Stimulated activated CD8-positive, alpha-beta memory T cell treated with anti-CD3 and anti-CD28 coated beads, Interleukin-7, amount 100 ng/mL, for 24 hours (primary cell): ENCODE data around the gene PARD3.

Experiments
- DNase-seq: peaks from one replicate; pipeline ENCODE4 v3.0.0-alpha.2; 2020; ENCODE audit warnings: low read depth

PARD3 gene

GRCh38 chr10:34183016-34183796 is 631.9 kb downstream of the PARD3 start:
- no peak for DNase-seq

GRCh38 chr10:34181553-34182300 is 633.4 kb downstream of the PARD3 start:
- DNase-seq, result no peak

GRCh38 chr10:34180749-34181148 is 634.3 kb downstream of the PARD3 start:
- DNase-seq, result no peak

- DNase-seq, result no peak
Observed at GRCh38 chr10:34179280-34179679, 635.8 kb downstream of the PARD3 start.

- DNase-seq, result no peak
Observed at GRCh38 chr10:34178756-34179155, 636.3 kb downstream of the PARD3 start.

GRCh38 chr10:34178196-34178595 is 636.9 kb downstream of the PARD3 start:
- DNase-seq, result no peak

GRCh38 chr10:34177445-34177844 is 637.7 kb downstream of the PARD3 start:
- no peak for DNase-seq

GRCh38 chr10:34176351-34176750 is 638.7 kb downstream of the PARD3 start:
- no peak for DNase-seq

GRCh38 chr10:34175121-34175520 is 640.0 kb downstream of the PARD3 start:
- no peak for DNase-seq

- DNase-seq, result no peak
Observed at GRCh38 chr10:34172936-34173533, 642.1 kb downstream of the PARD3 start.

GRCh38 chr10:34171957-34172527 is 643.1 kb downstream of the PARD3 start:
- no peak for DNase-seq

GRCh38 chr10:34169677-34170076 is 645.4 kb downstream of the PARD3 start:
- no peak for DNase-seq

GRCh38 chr10:34169131-34169530 is 646.0 kb downstream of the PARD3 start:
- DNase-seq, result no peak

GRCh38 chr10:34168439-34168838 is 646.7 kb downstream of the PARD3 start:
- no peak for DNase-seq

- DNase-seq, result no peak
Observed at GRCh38 chr10:34166823-34167222, 648.3 kb downstream of the PARD3 start.

GRCh38 chr10:34166354-34166753 is 648.7 kb downstream of the PARD3 start:
- no peak for DNase-seq

GRCh38 chr10:34164029-34164428 is 651.1 kb downstream of the PARD3 start:
- DNase-seq, result no peak

GRCh38 chr10:34163075-34163905 is 651.8 kb downstream of the PARD3 start:
- no peak for DNase-seq

GRCh38 chr10:34161777-34162370 is 653.2 kb downstream of the PARD3 start:
- DNase-seq, result no peak

- DNase-seq, result no peak
Observed at GRCh38 chr10:34160595-34160994, 654.5 kb downstream of the PARD3 start.

- DNase-seq, result no peak
Observed at GRCh38 chr10:34157501-34157900, 657.6 kb downstream of the PARD3 start.
